ENCODE results near the gene SRGAP3. TPM values are rescaled to one million over a fixed set of nuclear protein-coding genes. Genes with fewer than 3 reads are reported as not detected.

The SRGAP3 gene
- total RNA-seq, 4 donors from 2014 or later: 7.5 to 33.8 (median 16.0) TPM

DNA sequence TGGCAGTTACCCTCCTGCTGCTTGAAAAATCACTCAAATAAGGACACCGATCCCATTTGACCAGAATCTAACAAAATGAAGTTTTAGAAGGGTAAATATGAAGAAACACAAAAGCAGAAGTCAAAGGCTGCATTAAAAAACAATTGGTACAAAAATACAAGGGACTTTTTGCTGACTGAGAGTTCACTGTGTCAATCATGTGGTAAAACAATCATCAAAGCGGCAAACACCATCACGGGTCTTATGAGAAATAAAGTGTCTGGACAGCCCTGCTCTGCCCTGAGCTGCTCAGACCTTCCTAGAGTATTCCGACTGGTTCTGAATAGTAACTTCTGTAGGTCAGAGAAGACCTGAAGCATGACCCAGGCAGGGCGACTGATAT lies 148.9 kb downstream of the SRGAP3 start:
- no peak for DNase-seq
- no peak for TF ChIP-seq POLR2A (IDR thresholded peaks at IDR 0.05)
- TF ChIP-seq POLR2AphosphoS5 (IDR thresholded peaks at IDR 0.05): no peak
- TF ChIP-seq EP300 (IDR thresholded peaks at IDR 0.05; ENCODE audit: low read depth): no peak
- no peak for TF ChIP-seq CTCF (IDR thresholded peaks at IDR 0.05)
- no peaks in the 10 kb centered on the region for H3K9me3 ChIP-seq
- H3K4me3 ChIP-seq: no peak overlapping the region
- H3K27ac ChIP-seq: no peak overlapping the region
- no peaks in the 10 kb centered on the region for H3K36me3 ChIP-seq
- H3K27me3 ChIP-seq: no peaks in the 10 kb centered on the region
- WGBS, 2 donors (ENCODE audit: low coverage in 1 of 2): 74 to 75% methylated on average over 3 to 5 of the region's 5 CpGs
- intact Hi-C loops (cut with DNase I; ENCODE audit: low total_unique reads): no loop called here
- no peaks in the 10 kb centered on the region for H3K4me1 ChIP-seq
- in situ Hi-C loops (cut with MboI; ENCODE audit: low pct_ligation_motif_present in 1 of 4, low pct_unique_long_range_greater_than_20kb in 1 of 4, low sequenced_read_pairs in 3 of 4): no loop called here

- Histone ChIP-seq H3K36me3 (no peaks in the 10 kb centered on the region), H3K9me3 (no peaks in the 10 kb centered on the region), H3K4me1 (no peaks in the 10 kb centered on the region), H3K27ac (no peak overlapping the region), H3K4me3 (no peak overlapping the region), H3K27me3 (no peaks in the 10 kb centered on the region)
- no peak for DNase-seq
- TF ChIP-seq POLR2AphosphoS5 (IDR thresholded peaks at IDR 0.05) (no peak), EP300 (IDR thresholded peaks at IDR 0.05; ENCODE audit: low read depth) (no peak), CTCF (IDR thresholded peaks at IDR 0.05) (no peak), POLR2A (IDR thresholded peaks at IDR 0.05) (no peak)
- in situ Hi-C loops (cut with MboI; ENCODE audit: low pct_ligation_motif_present in 1 of 4, low pct_unique_long_range_greater_than_20kb in 1 of 4, low sequenced_read_pairs in 3 of 4): no loop called here
- intact Hi-C loops (cut with DNase I; ENCODE audit: low total_unique reads): no loop called here
- 85 to 91% methylated on average over 9 to 12 of the region's 12 CpGs for WGBS, 2 donors (ENCODE audit: low coverage in 1 of 2)
Measured at GRCh38 chr3:9099702-9100512, 149.5 kb downstream of the SRGAP3 start.

- TF ChIP-seq POLR2A (IDR thresholded peaks at IDR 0.05): no peak
- no peak for TF ChIP-seq EP300 (IDR thresholded peaks at IDR 0.05; ENCODE audit: low read depth)
- TF ChIP-seq CTCF (IDR thresholded peaks at IDR 0.05): no peak
- no peak for DNase-seq
- in situ Hi-C loops (cut with MboI; ENCODE audit: low pct_ligation_motif_present in 1 of 4, low pct_unique_long_range_greater_than_20kb in 1 of 4, low sequenced_read_pairs in 3 of 4) (no loop called here), intact Hi-C loops (cut with DNase I; ENCODE audit: low total_unique reads) (no loop called here)
- Histone ChIP-seq H3K27me3 (no peaks in the 10 kb centered on the region), H3K4me3 (no peak overlapping the region), H3K4me1 (no peaks in the 10 kb centered on the region), H3K9me3 (no peaks in the 10 kb centered on the region), H3K36me3 (no peaks in the 10 kb centered on the region), H3K27ac (no peak overlapping the region)
- 43 to 68% methylated on average over 9 to 17 of the region's 17 CpGs for WGBS, 2 donors (ENCODE audit: low coverage in 1 of 2)
Measured at GRCh38 chr3:9098716-9099675, 150.4 kb downstream of the SRGAP3 start.

DNA sequence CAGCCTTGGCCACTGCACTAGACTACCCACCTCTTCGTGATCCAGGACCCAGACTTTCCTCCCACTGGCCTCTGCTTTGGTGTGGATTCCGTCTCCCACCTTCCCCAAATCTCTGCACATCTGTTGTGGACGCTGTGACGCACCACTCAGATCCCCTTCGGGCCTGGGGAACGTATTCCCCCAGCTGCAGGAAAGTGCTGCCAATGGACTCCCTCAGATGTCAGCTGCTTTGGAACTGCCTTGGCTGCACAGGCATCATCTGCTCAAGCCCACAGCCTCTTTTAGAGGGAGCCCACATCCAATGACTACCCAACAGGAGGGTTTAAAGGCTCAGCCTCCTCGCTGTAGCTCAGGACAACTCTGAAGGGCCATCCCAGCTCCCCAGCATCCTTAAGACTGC lies 152.0 kb downstream of the SRGAP3 start:
- DNase-seq: no peak
- TF ChIP-seq EP300 (IDR thresholded peaks at IDR 0.05; ENCODE audit: low read depth): no peak
- TF ChIP-seq POLR2A (IDR thresholded peaks at IDR 0.05): no peak
- TF ChIP-seq CTCF (IDR thresholded peaks at IDR 0.05): no peak
- TF ChIP-seq POLR2AphosphoS5 (IDR thresholded peaks at IDR 0.05): no peak
- intact Hi-C loops (cut with DNase I; ENCODE audit: low total_unique reads): no loop called here
- no peaks in the 10 kb centered on the region for H3K4me1 ChIP-seq
- in situ Hi-C loops (cut with MboI; ENCODE audit: low pct_ligation_motif_present in 1 of 4, low pct_unique_long_range_greater_than_20kb in 1 of 4, low sequenced_read_pairs in 3 of 4): no loop called here
- 90 to 91% methylated on average over 6 to 7 of the region's 7 CpGs for WGBS, 2 donors (ENCODE audit: low coverage in 1 of 2)
- H3K27ac ChIP-seq: no peak overlapping the region
- H3K4me3 ChIP-seq: no peak overlapping the region
- H3K9me3 ChIP-seq: no peaks in the 10 kb centered on the region
- H3K36me3 ChIP-seq: no peaks in the 10 kb centered on the region
- no peaks in the 10 kb centered on the region for H3K27me3 ChIP-seq
